GM12878 (cell line): Measurements from ENCODE around the gene THRA. TPM values are rescaled to one million over a fixed set of nuclear protein-coding genes. Genes with fewer than 3 reads are reported as not detected.
A peak's percentile ranks its signal among the peaks of the same experiment; 100 is the strongest.

Experiments
- HDGF ChIP-seq: fragments of 450-650 bp; IDR thresholded peaks from 2 replicates; pipeline ENCODE4 v1.6.1; 2016; ENCODE audit warnings: antibody characterized with exemption
- IKZF1 ChIP-seq: fragments of 450-650 bp; conservative IDR thresholded peaks from 2 replicates; pipeline ENCODE4 v1.6.1; 2017; ENCODE audit warnings: antibody characterized with exemption, mild to moderate bottlenecking
- IRF5 ChIP-seq: fragments of 450-650 bp; IDR thresholded peaks from 2 replicates; pipeline ENCODE4 v1.6.1; 2017; ENCODE audit warnings: borderline replicate concordance
- MXI1 ChIP-seq: fragments of 150-350 bp; IDR thresholded peaks from 2 replicates; pipeline ENCODE4 v1.6.1; 2011; ENCODE audit warnings: low read depth, mild to moderate bottlenecking, inconsistent platforms, low read length, improper control_type of control experiment
- MYB ChIP-seq: fragments of 150-350 bp; IDR thresholded peaks from 2 replicates; pipeline ENCODE4 v1.6.1; 2014; ENCODE audit warnings: mild to moderate bottlenecking, low read depth, low read length, borderline replicate concordance
- NBN ChIP-seq: fragments of 450-650 bp; IDR thresholded peaks from 2 replicates; pipeline ENCODE4 v1.6.1; 2016
- NFIC ChIP-seq: IDR thresholded peaks from 2 replicates; pipeline ENCODE4 v1.6.1; 2012; ENCODE audit warnings: low read depth, mild to moderate bottlenecking, inconsistent platforms, low read length, moderate library complexity
- NFXL1 ChIP-seq: fragments of 450-650 bp; IDR thresholded peaks from 2 replicates; pipeline ENCODE4 v1.6.1; 2017; ENCODE audit warnings: antibody characterized with exemption, mild to moderate bottlenecking, borderline replicate concordance
- RAD51 ChIP-seq: fragments of 450-650 bp; IDR thresholded peaks from 2 replicates; pipeline ENCODE4 v1.6.1; 2016; ENCODE audit warnings: moderate library complexity, mild to moderate bottlenecking, inconsistent platforms
- RELA ChIP-seq: fragments of 450-650 bp; IDR thresholded peaks from 2 replicates; pipeline ENCODE4 v1.8.0; 2014; ENCODE audit warnings: borderline replicate concordance; ENCODE audit not compliant: partially characterized antibody
- REST ChIP-seq: IDR thresholded peaks from 2 replicates; pipeline ENCODE4 v1.6.1; 2012; ENCODE audit warnings: mild to moderate bottlenecking, low read depth, low read length
- SMAD1 ChIP-seq: fragments of 450-650 bp; IDR thresholded peaks from 2 replicates; pipeline ENCODE4 v1.6.1; 2018; ENCODE audit warnings: mild to moderate bottlenecking, low read depth; ENCODE audit not compliant: partially characterized antibody
- SRF ChIP-seq, 2 experiments: IDR thresholded peaks; 2 replicates each; pipeline ENCODE4 v1.6.1; 2011; ENCODE audit warnings: low read depth in 2 of 2, low read length in 2 of 2, mild to moderate bottlenecking in 1 of 2, moderate library complexity in 1 of 2
- ZBED1 ChIP-seq: IDR thresholded peaks from 2 replicates; pipeline ENCODE4 v1.6.1; 2016; ENCODE audit warnings: borderline replicate concordance
- ZBTB40 ChIP-seq: fragments of 450-650 bp; IDR thresholded peaks from 2 replicates; pipeline ENCODE4 v1.6.1; 2016; ENCODE audit warnings: mild to moderate bottlenecking, moderate library complexity, borderline replicate concordance
- ZNF274 ChIP-seq: IDR thresholded peaks from one replicate; pipeline ENCODE4 v1.8.0; 2011; ENCODE audit not compliant: insufficient read length, insufficient read depth
- ZNF592 ChIP-seq: fragments of 450-650 bp; IDR thresholded peaks from 2 replicates; pipeline ENCODE4 v1.6.1; 2017; ENCODE audit warnings: mild to moderate bottlenecking, moderate library complexity
- polyA plus RNA-seq, 11 experiments: library from polyadenylated mRNA; depleted of rRNA in 4 of 11; unstranded in 6 of 11; stranded (reverse) in 5 of 11; fragments of >200 nt; fragmentation: Nextera tagmentation in 4 of 11; fragmentation: Illumina TruSeq in 1 of 11; extraction: Ambion mirVana in 4 of 11; extraction: Trizol in 1 of 11; gene quantifications; 1 replicate in 1 of 11; 2 replicates in 10 of 11; pipeline versions ENCODE4 v1.2.1 to v1.2.3, GENCODE V29; 2011 to 2016; ENCODE audit warnings: inconsistent platforms in 2 of 11, missing spikeins in 2 of 11, low read depth in 1 of 11
- total RNA-seq, 4 experiments: library from RNA; depleted of rRNA in 3 of 4; stranded (reverse); fragments of >200 nt in 3 of 4; fragmentation: Illumina TruSeq in 1 of 4; extraction: Trizol in 1 of 4; gene quantifications; 2 replicates each; pipeline versions ENCODE4 v1.2.1 to v1.2.3, GENCODE V29; 2013 to 2021

The THRA gene
- total and polyA plus RNA-seq, 10 of the 15 experiments (the other 5 are each of a cell fraction or from before 2014, with no cell fraction given) = 0.03 to 2.0 (median 0.64) TPM

GRCh38 chr17:40100669-40101366 is 38.1 kb downstream of the THRA start (continued):
- TF ChIP-seq REST = no peak
- TF ChIP-seq SRF (IDR thresholded peaks at IDR 0.05; ENCODE audit: low read depth in 2 of 2, low read length in 2 of 2) = no peak
- TF ChIP-seq ZNF592 = no peak
- no peak for TF ChIP-seq HDGF
- no peak for TF ChIP-seq IRF5
- no peak for TF ChIP-seq MYB
- TF ChIP-seq RELA = peak; percentile 60
- TF ChIP-seq IKZF1 = peak; percentile 86
- peak; percentile 96 for TF ChIP-seq RAD51
- TF ChIP-seq ZNF274 = no peak
- 0 out of 2 replicates have a peak, but pooled peaks have one; percentile 42 for TF ChIP-seq ZBED1
- no peak for TF ChIP-seq NFXL1
- TF ChIP-seq NFIC = no peak; the same call in 1 of the 2 replicates
- no peak for TF ChIP-seq SMAD1
- TF ChIP-seq MXI1 = peak; percentile 96
- TF ChIP-seq ZBTB40 = no peak
- TF ChIP-seq NBN = 0 out of 2 replicates have a peak, but pooled peaks have one; percentile 14
